ENCODE measurements around the gene SYMPK. TPM values are rescaled to one million over a fixed set of nuclear protein-coding genes. Genes with fewer than 3 reads are reported as not detected.

SYMPK gene
- total RNA-seq, 2 experiments from 2014 or later: 84.4 to 118 TPM

DNA sequence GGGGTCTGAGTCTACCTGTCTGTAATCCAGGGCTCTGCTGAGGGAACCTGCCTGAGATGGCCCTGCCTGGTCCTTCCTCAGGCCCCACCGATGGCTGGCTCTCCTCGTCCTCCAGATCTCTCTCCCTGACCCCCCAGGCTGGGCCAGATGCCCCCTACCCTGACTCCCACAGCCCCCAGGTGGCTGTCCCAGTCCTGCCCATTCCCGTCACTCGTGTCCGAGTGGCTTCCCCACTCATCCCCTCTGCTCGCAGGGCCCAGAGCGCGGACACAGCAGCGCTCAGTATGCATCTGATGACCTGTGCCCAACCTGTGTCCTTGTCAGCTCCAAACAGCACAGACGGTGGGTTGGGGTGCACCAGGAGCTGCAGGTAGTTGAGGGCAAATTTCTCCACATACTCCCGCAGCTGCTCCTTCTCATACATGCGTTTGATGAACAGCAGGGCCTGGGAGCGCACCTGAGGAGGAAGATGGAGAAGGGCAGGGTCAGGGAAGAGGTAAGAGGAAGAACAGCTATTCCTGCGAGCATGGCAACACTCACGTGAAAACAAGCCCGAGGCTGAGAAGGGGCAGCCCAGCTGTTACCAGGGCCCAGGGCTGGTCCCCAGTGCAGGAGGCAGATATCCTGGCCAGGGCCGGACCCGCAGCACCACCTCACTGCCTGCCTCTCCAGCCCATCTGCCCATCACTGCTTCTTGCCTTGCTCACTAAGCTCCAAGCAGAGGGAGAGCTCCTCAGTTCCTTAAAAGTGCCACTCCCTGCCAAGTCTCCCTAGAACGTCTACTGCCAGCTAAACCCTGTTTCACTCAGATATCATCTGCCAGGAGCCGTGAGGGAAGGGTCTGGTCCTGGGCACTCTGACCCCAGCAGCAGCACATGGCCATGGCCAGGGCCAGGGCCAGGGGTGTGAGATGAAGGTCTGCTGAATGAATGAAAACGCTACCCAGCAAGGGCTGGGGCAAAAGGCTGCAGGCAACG, 36.7 kb downstream of the SYMPK start:
- H3K36me3 ChIP-seq (ENCODE audit: insufficient read depth, low read length): peaks cover 90% of the 10 kb centered on the region
- no peaks in the 10 kb centered on the region for H3K79me2 ChIP-seq (ENCODE audit: insufficient read depth, low read depth, low read length)
- H3K9me2 ChIP-seq (ENCODE audit: insufficient read depth, low read length): no peaks in the 10 kb centered on the region
- H3K9me3 ChIP-seq (ENCODE audit: low read length): no peaks in the 10 kb centered on the region
- H3K4me2 ChIP-seq (ENCODE audit: low read length): no peak overlapping the region
- H3K27ac ChIP-seq (ENCODE audit: low read depth, low read length, poor library complexity, severe bottlenecking): no peak overlapping the region
- H3K4me3 ChIP-seq (ENCODE audit: low read depth, low read length, poor library complexity, severe bottlenecking): no peak overlapping the region
- POLR2A ChIA-PET: interaction anchor here (0.6 kb wide), 1 partner anchor 857 kb away, joined by 4 read pairs; no protein-coding TSS in a partner anchor
- intact Hi-C loops (cut with micrococcal nuclease; ENCODE audit: unreplicated experiment): no loop called here
- H4K20me1 ChIP-seq (ENCODE audit: insufficient read depth, low read length): no peaks in the 10 kb centered on the region
- H2AFZ ChIP-seq (ENCODE audit: low read length): no peak overlapping the region
- TF ChIP-seq EZH2phosphoT487 (IDR thresholded peaks at IDR 0.05; ENCODE audit: borderline replicate concordance, low read depth, low read length) (no peak), CTCF (conservative IDR thresholded peaks at IDR 0.05; ENCODE audit: low read length) (no peak)
- no peaks in the 10 kb centered on the region for H3K4me1 ChIP-seq (ENCODE audit: insufficient read depth, low read length, poor library complexity, severe bottlenecking)
- BruUV-seq (replicated peaks): no TSS peak
- no peak for DNase-seq (ENCODE audit: low spot score)
- CTCF ChIA-PET (ENCODE audit: unreplicated experiment): no interaction called here

DNA sequence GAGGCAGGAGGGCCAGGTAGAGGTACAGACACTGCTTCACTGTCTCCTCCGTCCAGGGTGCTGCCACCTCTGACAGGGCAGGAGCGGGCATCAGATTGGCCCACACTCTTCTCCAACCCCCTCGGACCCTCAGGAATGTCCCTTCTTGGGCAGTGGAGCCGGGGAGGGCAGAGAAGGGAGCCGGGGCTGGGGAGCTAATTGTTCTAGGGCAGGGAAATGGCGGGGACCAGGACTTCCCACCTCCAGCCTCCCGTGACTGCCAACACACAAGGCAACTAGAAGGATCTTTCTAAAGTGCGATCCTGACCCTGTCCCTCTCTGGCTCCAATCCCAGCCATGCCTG, 37.7 kb downstream of the SYMPK start:
- H3K36me3 ChIP-seq (ENCODE audit: insufficient read depth, low read length): peaks cover 91% of the 10 kb centered on the region
- no peaks in the 10 kb centered on the region for H3K9me3 ChIP-seq (ENCODE audit: low read length)
- H4K20me1 ChIP-seq (ENCODE audit: insufficient read depth, low read length): no peaks in the 10 kb centered on the region
- ChIA-PET POLR2A (no interaction called here), CTCF (ENCODE audit: unreplicated experiment) (no interaction called here)
- intact Hi-C loops (cut with micrococcal nuclease; ENCODE audit: unreplicated experiment): no loop called here
- TF ChIP-seq CTCF (conservative IDR thresholded peaks at IDR 0.05; ENCODE audit: low read length) (no peak), EZH2phosphoT487 (IDR thresholded peaks at IDR 0.05; ENCODE audit: borderline replicate concordance, low read depth, low read length) (no peak)
- no TSS peak for BruUV-seq (replicated peaks)
- H3K4me2 ChIP-seq (ENCODE audit: low read length): no peak overlapping the region
- H3K79me2 ChIP-seq (ENCODE audit: insufficient read depth, low read depth, low read length): no peaks in the 10 kb centered on the region
- no peak for DNase-seq (ENCODE audit: low spot score)
- no peak overlapping the region for H2AFZ ChIP-seq (ENCODE audit: low read length)
- no peak overlapping the region for H3K4me3 ChIP-seq (ENCODE audit: low read depth, low read length, poor library complexity, severe bottlenecking)
- H3K4me1 ChIP-seq (ENCODE audit: insufficient read depth, low read length, poor library complexity, severe bottlenecking): no peaks in the 10 kb centered on the region
- H3K27ac ChIP-seq (ENCODE audit: low read depth, low read length, poor library complexity, severe bottlenecking): no peak overlapping the region
- no peaks in the 10 kb centered on the region for H3K9me2 ChIP-seq (ENCODE audit: insufficient read depth, low read length)

All from OCI-LY7 (cell line).